H1 (cell line): ENCODE results near the gene GINS2. TPM values are rescaled to one million over a fixed set of nuclear protein-coding genes. Genes with fewer than 3 reads are reported as not detected.

ENCODE experiments used
- CTCF ChIA-PET: fragments of 300-600 bp; sonication (Branson Sonifier 250); formaldehyde crosslinking; loops from one replicate; lab custom pipeline; 2021; ENCODE audit not compliant: partially characterized antibody; lab: Charles Lee
- POLR2A ChIA-PET: fragments of 300-600 bp; sonication (Branson Sonifier 250); formaldehyde crosslinking; loops from one replicate; lab custom pipeline; 2021; ENCODE audit warnings: inconsistent platforms; ENCODE audit not compliant: partially characterized antibody; lab: Charles Lee
- DNase-seq, 2 experiments: peaks; one replicate each; pipeline versions ENCODE4 v3.0.0 to v3.0.0-alpha.2; 2010 to 2022; ENCODE audit warnings: low spot score in 2 of 2, low read depth in 1 of 2, mixed read lengths in 1 of 2
- FAIRE-seq: peaks from 2 replicates; lab custom pipeline; 2011; peaks lifted over from hg19 to GRCh38; lab: Jason Lieb, UNC
- H2AFZ ChIP-seq: 2 replicates; pipeline ENCODE4 v1.8.1; 2012; ENCODE audit warnings: low read length, inconsistent platforms
- H2AK5ac ChIP-seq: 2 replicates; pipeline ENCODE4 v1.6.1; 2013; ENCODE audit warnings: low read depth, low read length
- H2BK120ac ChIP-seq: replicated peaks from 2 replicates; pipeline ENCODE3; 2013; ENCODE audit warnings: low read depth, low read length, inconsistent platforms
- H2BK12ac ChIP-seq: 2 replicates; pipeline ENCODE4 v1.6.1; 2013; ENCODE audit warnings: low read depth, low read length
- H2BK15ac ChIP-seq: 2 replicates; pipeline ENCODE4 v1.6.1; 2013; ENCODE audit warnings: low read length
- H2BK20ac ChIP-seq: 2 replicates; pipeline ENCODE4 v1.6.1; 2013; ENCODE audit warnings: low read length
- H2BK5ac ChIP-seq: 2 replicates; pipeline ENCODE4 v1.6.1; 2013; ENCODE audit warnings: low read depth, low read length
- H3K14ac ChIP-seq: 2 replicates; pipeline ENCODE4 v1.6.1; 2013; ENCODE audit warnings: inconsistent platforms; ENCODE audit not compliant: insufficient read length
- H3K18ac ChIP-seq: 2 replicates; pipeline ENCODE4 v1.6.1; 2013; ENCODE audit warnings: low read length; ENCODE audit errors: extremely low read depth
- H3K23ac ChIP-seq: 2 replicates; pipeline ENCODE4 v1.6.1; 2013; ENCODE audit warnings: inconsistent platforms; ENCODE audit not compliant: insufficient read length
- H3K23me2 ChIP-seq: 2 replicates; pipeline ENCODE4 v1.6.1; 2013; ENCODE audit warnings: low read depth, low read length
- H3K27ac ChIP-seq: 2 replicates; pipeline ENCODE4 v1.6.1; 2011; ENCODE audit warnings: low read depth, low read length, inconsistent platforms
- H3K27me3 ChIP-seq, 4 experiments: replicated peaks in 1 of 4; 1 replicate in 1 of 4; 2 replicates in 3 of 4; pipeline versions ENCODE4 v1.6.1 to v1.8.1; 2011 to 2013; ENCODE audit warnings: low read length in 3 of 4, mild to moderate bottlenecking in 3 of 4, inconsistent platforms in 2 of 4, mixed read lengths in 2 of 4, moderate library complexity in 1 of 4; ENCODE audit not compliant: control insufficient read depth in 3 of 4, insufficient read depth in 3 of 4; ENCODE audit errors: extremely low read depth in 1 of 4
- H3K36me3 ChIP-seq, 4 experiments: 2 replicates each; pipeline versions ENCODE4 v1.6.1 to v1.8.1; 2011 to 2013; ENCODE audit warnings: mild to moderate bottlenecking in 4 of 4, low read length in 3 of 4, moderate library complexity in 2 of 4, control low read depth in 1 of 4, inconsistent platforms in 1 of 4; ENCODE audit not compliant: insufficient read depth in 4 of 4, control insufficient read depth in 2 of 4
- H3K4ac ChIP-seq: replicated peaks from 2 replicates; pipeline ENCODE3; 2013; ENCODE audit warnings: low read length, low read depth, mixed read lengths, inconsistent platforms; ENCODE audit not compliant: insufficient read length
- H3K4me1 ChIP-seq, 4 experiments: replicated peaks in 1 of 4; 1 replicate in 1 of 4; 2 replicates in 3 of 4; pipeline versions ENCODE4 v1.6.1 to v1.8.1; 2011 to 2013; ENCODE audit warnings: low read length in 3 of 4, inconsistent platforms in 2 of 4, mixed read lengths in 1 of 4; ENCODE audit not compliant: insufficient read depth in 4 of 4, control insufficient read depth in 3 of 4
- H3K4me2 ChIP-seq, 2 experiments: 2 replicates each; pipeline versions ENCODE4 v1.6.1 to v1.8.1; 2011 to 2013; ENCODE audit warnings: low read depth in 2 of 2, low read length in 2 of 2, control low read depth in 1 of 2, inconsistent platforms in 1 of 2, mild to moderate bottlenecking in 1 of 2; ENCODE audit not compliant: insufficient read depth in 1 of 2
- H3K4me3 ChIP-seq, 4 experiments: fragments of 200-600, 300-600 bp in 1 of 4; sonication (generic), shearing (Covaris generic), sonication (Bioruptor Twin) in 1 of 4; 2 replicates each; pipeline versions ENCODE4 v1.5.1 to v1.8.1; 2011 to 2016; ENCODE audit warnings: low read length in 4 of 4, low read depth in 3 of 4, control low read depth in 2 of 4, inconsistent platforms in 2 of 4, mild to moderate bottlenecking in 2 of 4, mixed read lengths in 1 of 4, moderate library complexity in 1 of 4; ENCODE audit not compliant: insufficient read depth in 2 of 4; ENCODE audit errors: extremely low read depth in 1 of 4
- H3K56ac ChIP-seq: replicated peaks from 2 replicates; pipeline ENCODE3; 2013; ENCODE audit warnings: low read depth, mild to moderate bottlenecking, mixed read lengths, low read length, inconsistent platforms; ENCODE audit not compliant: insufficient read length
- H3K79me1 ChIP-seq: 2 replicates; pipeline ENCODE4 v1.6.1; 2013; ENCODE audit warnings: low read depth, low read length, control low read depth
- H3K79me2 ChIP-seq, 2 experiments: 2 replicates each; pipeline versions ENCODE4 v1.6.1 to v1.8.1; 2012 to 2013; ENCODE audit warnings: low read length in 2 of 2, mild to moderate bottlenecking in 2 of 2, inconsistent platforms in 1 of 2; ENCODE audit not compliant: insufficient read depth in 2 of 2, control insufficient read depth in 1 of 2
- H3K9ac ChIP-seq, 4 experiments: replicated peaks in 1 of 4; 1 replicate in 1 of 4; 2 replicates in 3 of 4; pipeline versions ENCODE4 v1.6.1 to v1.8.1; 2011 to 2013; ENCODE audit warnings: low read depth in 3 of 4, low read length in 3 of 4, control low read depth in 2 of 4, mild to moderate bottlenecking in 2 of 4, moderate library complexity in 2 of 4, inconsistent platforms in 1 of 4; ENCODE audit errors: extremely low read depth in 1 of 4
- H3K9me3 ChIP-seq, 2 experiments: 2 replicates each; pipeline versions ENCODE4 v1.6.1 to v1.8.1; 2012 to 2013; ENCODE audit warnings: mild to moderate bottlenecking in 2 of 2, moderate library complexity in 2 of 2, control low read depth in 1 of 2, inconsistent platforms in 1 of 2, low read depth in 1 of 2, low read length in 1 of 2, mixed read lengths in 1 of 2; ENCODE audit not compliant: insufficient read depth in 2 of 2
- H4K20me1 ChIP-seq, 2 experiments: replicated peaks in 1 of 2; 2 replicates each; pipeline versions ENCODE3 to v1.8.1; 2011 to 2013; ENCODE audit warnings: inconsistent platforms in 2 of 2, low read length in 2 of 2, mild to moderate bottlenecking in 1 of 2; ENCODE audit not compliant: insufficient read depth in 2 of 2, control insufficient read depth in 1 of 2
- H4K5ac ChIP-seq: 2 replicates; pipeline ENCODE4 v1.6.1; 2013; ENCODE audit warnings: low read length, low read depth, mixed read lengths, inconsistent platforms; ENCODE audit not compliant: insufficient read length
- H4K8ac ChIP-seq: 2 replicates; pipeline ENCODE4 v1.8.0; 2013; ENCODE audit warnings: mild to moderate bottlenecking, moderate library complexity, low read length, inconsistent platforms; ENCODE audit not compliant: insufficient read depth; ENCODE audit errors: extremely low read depth
- H4K91ac ChIP-seq: replicated peaks from 2 replicates; pipeline ENCODE3; 2013; ENCODE audit warnings: low read length, mixed read lengths, inconsistent platforms; ENCODE audit not compliant: insufficient read length
- CBX8 ChIP-seq: fragments of 300-800, 300-1000 bp; sonication (generic); IDR thresholded peaks from 2 replicates; pipeline ENCODE4 v1.7.1; 2016; ENCODE audit warnings: low read depth, low read length, borderline replicate concordance
- EZH2 ChIP-seq: fragments of 200-600 bp; sonication (generic); IDR thresholded peaks from 2 replicates; pipeline ENCODE4 v1.7.1; 2012; ENCODE audit warnings: low read depth, mild to moderate bottlenecking, moderate library complexity, low read length, inconsistent platforms; ENCODE audit not compliant: severe bottlenecking
- GTF2F1 ChIP-seq: IDR thresholded peaks from 2 replicates; pipeline ENCODE4 v1.6.1; 2012; ENCODE audit warnings: low read depth, low read length, improper control_type of control experiment, borderline replicate concordance
- HDAC6 ChIP-seq: IDR thresholded peaks from one replicate; pipeline ENCODE4 v1.7.1; 2012; ENCODE audit warnings: low read depth, mild to moderate bottlenecking, inconsistent platforms, low read length, moderate library complexity
- JUN ChIP-seq: IDR thresholded peaks from 2 replicates; pipeline ENCODE4 v1.6.1; 2011; ENCODE audit warnings: low read depth, mild to moderate bottlenecking, improper control_type of control experiment, low read length
- NANOG ChIP-seq: IDR thresholded peaks from 2 replicates; pipeline ENCODE4 v1.6.1; 2011; ENCODE audit warnings: low read length, low read depth, mild to moderate bottlenecking, inconsistent platforms; ENCODE audit not compliant: insufficient read depth, poor library complexity, severe bottlenecking
- RFX5 ChIP-seq: IDR thresholded peaks from 2 replicates; pipeline ENCODE4 v1.6.1; 2011; ENCODE audit warnings: low read depth, low read length, improper control_type of control experiment, borderline replicate concordance
- SIX5 ChIP-seq: IDR thresholded peaks from 2 replicates; pipeline ENCODE4 v1.6.1; 2011; ENCODE audit warnings: mild to moderate bottlenecking, low read depth, low read length
- WGBS, 2 experiments: shearing (Covaris generic) in 1 of 2; methylation state at CpG; one replicate each; pipeline versions ENCODE4 v1.1.6 to v1.1.7; 2013 to 2015; ENCODE audit warnings: low lambda C conversion rate in 2 of 2, mixed read lengths in 2 of 2, inconsistent platforms in 1 of 2, low coverage in 1 of 2, missing lambda C conversion rate in 1 of 2; ENCODE audit not compliant: insufficient replicate concordance in 2 of 2, insufficient coverage in 1 of 2, insufficient read length in 1 of 2; ENCODE audit errors: extremely low coverage in 1 of 2, missing lambda C conversion rate in 1 of 2; 5-methylcytosine and 5-hydroxymethylcytosine counted together
- polyA plus RNA-seq, 7 experiments: library from polyadenylated mRNA; depleted of rRNA in 3 of 7; stranded (reverse) in 5 of 7; unstranded in 2 of 7; fragments of >200 nt in 5 of 7; fragments of 200-250 nt in 2 of 7; gene quantifications; 1 replicate in 5 of 7; 2 replicates in 1 of 7; 4 replicates in 1 of 7; pipeline versions ENCODE4 v1.2.1 to v1.2.3, GENCODE V29; 2011 to 2013; ENCODE audit warnings: missing spikeins in 2 of 7, mixed read lengths in 2 of 7
- total RNA-seq: library from RNA; stranded (reverse); fragmentation: NEBNext Ultra II Directional; extraction: Animal tissue kit (Norgen Biotek cat#: 25700); gene quantifications from 2 replicates; pipeline ENCODE4 v1.2.1, GENCODE V29; 2021
- TF ChIP-seq, protein P1 (sequence below), 3 experiments: IDR thresholded peaks; 1 replicate in 2 of 3; 2 replicates in 1 of 3; pipeline versions ENCODE4 v1.5.1 to v1.6.1; 2011; ENCODE audit warnings: low read length in 3 of 3, mild to moderate bottlenecking in 3 of 3, inconsistent platforms in 2 of 3, low read depth in 1 of 3, moderate library complexity in 1 of 3; ENCODE audit not compliant: insufficient read depth in 1 of 3; ENCODE audit errors: control extremely low read depth in 1 of 3

The GINS2 gene
- total and polyA plus RNA-seq, 2 of the 8 experiments (the other 6 are each of a cell fraction or from before 2014, with no cell fraction given) = 29.4 to 59.1 TPM

DNA sequence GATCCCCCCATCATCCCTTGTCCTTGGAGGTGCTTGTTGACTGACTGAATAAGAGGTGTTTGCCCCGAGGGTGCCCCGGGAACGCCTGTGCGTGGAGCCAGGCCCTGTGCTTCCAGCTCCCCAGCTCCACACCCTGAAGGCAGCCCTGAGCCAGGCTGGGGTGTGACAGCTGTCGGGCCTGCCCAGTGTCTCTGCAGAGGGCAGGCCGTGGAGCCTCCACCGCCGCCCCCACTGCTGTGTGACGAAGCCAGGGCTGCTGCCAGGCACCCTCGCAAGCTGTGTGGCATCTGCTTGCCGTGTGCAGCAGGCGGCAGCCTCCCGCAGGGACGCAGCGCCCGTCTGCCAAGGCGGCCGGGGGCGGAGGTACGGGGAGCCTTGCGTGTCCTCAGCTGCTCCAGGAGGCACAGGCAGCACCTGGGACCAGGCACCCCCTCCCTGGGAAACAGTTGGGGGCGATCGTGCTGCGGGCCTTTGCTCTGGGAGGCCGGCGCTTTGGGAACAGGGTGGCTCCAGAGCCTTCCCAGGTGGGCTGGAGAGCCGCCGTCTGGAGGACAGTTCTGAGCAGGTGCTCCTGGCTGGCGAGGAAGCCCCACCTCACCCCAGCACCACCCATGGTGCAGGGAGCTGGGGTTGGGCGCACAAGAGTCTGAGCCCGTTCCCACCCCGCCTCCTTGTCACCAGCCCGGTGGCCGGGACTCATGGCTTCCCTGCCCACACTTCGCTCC is 49.1 kb downstream of the GINS2 start:
- peaks cover 0 to 7% (median 0%) of the 10 kb centered on the region in 4 experiments; a peak in 4 of 8 replicates for H3K36me3 ChIP-seq
- TF ChIP-seq SIX5 (no peak), CBX8 (no peak), JUN (no peak), RFX5 (no peak), HDAC6 (no peak), GTF2F1 (no peak), NANOG (no peak), EZH2 (no peak)
- TF ChIP-seq, protein P1, sequence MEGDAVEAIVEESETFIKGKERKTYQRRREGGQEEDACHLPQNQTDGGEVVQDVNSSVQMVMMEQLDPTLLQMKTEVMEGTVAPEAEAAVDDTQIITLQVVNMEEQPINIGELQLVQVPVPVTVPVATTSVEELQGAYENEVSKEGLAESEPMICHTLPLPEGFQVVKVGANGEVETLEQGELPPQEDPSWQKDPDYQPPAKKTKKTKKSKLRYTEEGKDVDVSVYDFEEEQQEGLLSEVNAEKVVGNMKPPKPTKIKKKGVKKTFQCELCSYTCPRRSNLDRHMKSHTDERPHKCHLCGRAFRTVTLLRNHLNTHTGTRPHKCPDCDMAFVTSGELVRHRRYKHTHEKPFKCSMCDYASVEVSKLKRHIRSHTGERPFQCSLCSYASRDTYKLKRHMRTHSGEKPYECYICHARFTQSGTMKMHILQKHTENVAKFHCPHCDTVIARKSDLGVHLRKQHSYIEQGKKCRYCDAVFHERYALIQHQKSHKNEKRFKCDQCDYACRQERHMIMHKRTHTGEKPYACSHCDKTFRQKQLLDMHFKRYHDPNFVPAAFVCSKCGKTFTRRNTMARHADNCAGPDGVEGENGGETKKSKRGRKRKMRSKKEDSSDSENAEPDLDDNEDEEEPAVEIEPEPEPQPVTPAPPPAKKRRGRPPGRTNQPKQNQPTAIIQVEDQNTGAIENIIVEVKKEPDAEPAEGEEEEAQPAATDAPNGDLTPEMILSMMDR (IDR thresholded peaks at IDR 0.05; ENCODE audit: control extremely low read depth in 1 of 3, insufficient read depth in 1 of 3, low read depth in 1 of 3, low read length in 3 of 3) = no peak

More for the DNA sequence above, 49.1 kb downstream of the GINS2 start:
- ChIA-PET POLR2A (interaction anchor here (1.1 kb wide), 1 partner anchor 10 kb away, joined by 3 read pairs; no protein-coding TSS in a partner anchor), CTCF (interaction anchor here (2.3 kb wide), 1 partner anchor 24 kb away, joined by 6 read pairs; no protein-coding TSS in a partner anchor)
- H2BK120ac ChIP-seq = no peak overlapping the region
- no peak overlapping the region for H2AK5ac ChIP-seq
- no peak overlapping the region for H3K23ac ChIP-seq
- DNase-seq = no peak
- H4K91ac ChIP-seq = no peak overlapping the region
- H3K79me2 ChIP-seq = peaks cover 0 to 91% of the 10 kb centered on the region in 2 experiments; a peak in 3 of 4 replicates
- H2BK15ac ChIP-seq = no peak overlapping the region
- H3K9ac ChIP-seq = no peak overlapping the region
- no peak overlapping the region for H3K4me3 ChIP-seq
- H4K8ac ChIP-seq = 0 out of 2 replicates have a peak overlapping the region, but pooled peaks have one; percentile 20
- no peak overlapping the region for H3K18ac ChIP-seq
- no peak overlapping the region for H2BK20ac ChIP-seq
- H3K9me3 ChIP-seq = no peaks in the 10 kb centered on the region
- H3K56ac ChIP-seq = no peak overlapping the region
- no peak overlapping the region for H3K4ac ChIP-seq
- H4K20me1 ChIP-seq = peaks cover 40 to 60% of the 10 kb centered on the region in 2 experiments
- H2AFZ ChIP-seq = no peak overlapping the region
- no peaks in the 10 kb centered on the region for H3K27me3 ChIP-seq
- H3K4me1 ChIP-seq = peaks cover 0 to 8% (median 0%) of the 10 kb centered on the region in 4 experiments; a peak in 4 of 7 replicates
- 0 out of 2 replicates have a peak overlapping the region, but pooled peaks have one; percentile 34 for H3K27ac ChIP-seq
- no peak overlapping the region for H4K5ac ChIP-seq
- H2BK12ac ChIP-seq = no peak overlapping the region
- H3K23me2 ChIP-seq = no peaks in the 10 kb centered on the region
- FAIRE-seq = no peak
- H2BK5ac ChIP-seq = no peak overlapping the region
- H3K14ac ChIP-seq = no peak overlapping the region
- H3K79me1 ChIP-seq = peaks cover 18% of the 10 kb centered on the region
- H3K4me2 ChIP-seq = no peak overlapping the region
- 91% methylated on average over 35 of the region's 35 CpGs; no CpG with 5 or more reads in 1 of the 2 experiments for WGBS, 2 experiments
